Suprapubic skin (tissue), 4 donors: Measurements from ENCODE around the gene CCDC27. TPM values are rescaled to one million over a fixed set of nuclear protein-coding genes. Genes with fewer than 3 reads are reported as not detected.
"Not testable (repeated sequence)": the region's sequence is repeated elsewhere in the genome, so short reads cannot be mapped to it uniquely, and the experiment has no call there.

ENCODE experiments used
- DNase-seq, 2 donors: peaks; one replicate each; pipeline ENCODE4 v3.0.0-alpha.2; 2019; ENCODE audit warnings: low spot score in 2 of 2
- H3K27ac ChIP-seq: fragments of 200-600 bp; sonication (generic); one replicate; pipeline ENCODE4 v1.5.1; 2019
- H3K27me3 ChIP-seq: fragments of 200-600 bp; sonication (generic); one replicate; pipeline ENCODE4 v1.5.1; 2019
- H3K36me3 ChIP-seq: fragments of 200-600 bp; sonication (generic); one replicate; pipeline ENCODE4 v1.5.1; 2019
- H3K4me1 ChIP-seq: fragments of 200-600 bp; sonication (generic); one replicate; pipeline ENCODE4 v1.5.1; 2019
- H3K4me3 ChIP-seq: fragments of 200-600 bp; sonication (generic); one replicate; pipeline ENCODE4 v1.5.1; 2019; ENCODE audit warnings: mild to moderate bottlenecking
- H3K9me3 ChIP-seq: fragments of 200-600 bp; sonication (generic); one replicate; pipeline ENCODE4 v1.5.1; 2019
- EP300 ChIP-seq: sonication (generic); formaldehyde crosslinking; IDR thresholded peaks from one replicate; pipeline ENCODE4 v1.6.1; 2017; ENCODE audit warnings: antibody characterized with exemption
- POLR2A ChIP-seq, 2 donors: fragments of 450-650 bp; IDR thresholded peaks; one replicate each; pipeline ENCODE4 v1.6.1; 2017; ENCODE audit warnings: antibody characterized with exemption in 2 of 2, mild to moderate bottlenecking in 2 of 2, moderate library complexity in 2 of 2
- POLR2AphosphoS5 ChIP-seq, 3 donors: sonication (generic); formaldehyde crosslinking; IDR thresholded peaks; one replicate each; pipeline ENCODE4 v1.6.1; 2017; ENCODE audit warnings: antibody characterized with exemption in 3 of 3
- whole genome bisulfite sequencing: methylation state at CpG from one replicate; pipeline ENCODE4 v1.1.5; 2018; 5-methylcytosine and 5-hydroxymethylcytosine counted together
- total RNA-seq, 4 donors: library from RNA; depleted of rRNA; stranded (reverse); fragments of >200 nt; gene quantifications; one replicate each; pipeline ENCODE4 v1.1.0, GENCODE V29; 2016
- TF ChIP-seq, protein P1 (sequence below), 2 donors: fragments of 200-600 bp in 1 of 2; fragments of 450-650 bp in 1 of 2; sonication (generic) in 1 of 2; IDR thresholded peaks; one replicate each; pipeline ENCODE4 v1.5.1; 2016 to 2019; ENCODE audit warnings: antibody characterized with exemption in 2 of 2, mild to moderate bottlenecking in 1 of 2, moderate library complexity in 1 of 2

The CCDC27 gene
- total RNA-seq, 4 donors from 2014 or later = not detected

DNA sequence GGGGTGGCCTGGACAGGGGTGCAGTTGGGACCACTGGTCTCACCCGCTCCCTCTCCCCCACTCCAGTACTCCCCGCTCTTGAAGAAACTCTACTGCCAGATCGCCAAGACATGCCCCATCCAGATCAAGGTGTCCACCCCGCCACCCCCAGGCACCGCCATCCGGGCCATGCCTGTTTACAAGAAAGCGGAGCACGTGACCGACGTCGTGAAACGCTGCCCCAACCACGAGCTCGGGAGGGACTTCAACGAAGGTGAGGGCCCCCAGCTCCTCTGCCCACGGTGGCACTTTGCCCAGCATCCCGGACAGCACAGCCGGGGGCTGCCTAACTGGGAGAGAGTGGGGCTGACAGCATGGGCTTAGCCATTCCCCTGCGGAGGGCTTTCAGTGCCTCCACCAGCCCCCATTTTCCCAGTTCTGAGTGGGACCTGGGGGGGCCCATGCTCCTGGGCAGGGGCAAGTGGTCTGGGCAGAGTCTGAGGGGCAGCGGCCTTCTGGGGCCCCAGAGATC lies 30.2 kb upstream of the CCDC27 start:
- TF ChIP-seq, protein P1, sequence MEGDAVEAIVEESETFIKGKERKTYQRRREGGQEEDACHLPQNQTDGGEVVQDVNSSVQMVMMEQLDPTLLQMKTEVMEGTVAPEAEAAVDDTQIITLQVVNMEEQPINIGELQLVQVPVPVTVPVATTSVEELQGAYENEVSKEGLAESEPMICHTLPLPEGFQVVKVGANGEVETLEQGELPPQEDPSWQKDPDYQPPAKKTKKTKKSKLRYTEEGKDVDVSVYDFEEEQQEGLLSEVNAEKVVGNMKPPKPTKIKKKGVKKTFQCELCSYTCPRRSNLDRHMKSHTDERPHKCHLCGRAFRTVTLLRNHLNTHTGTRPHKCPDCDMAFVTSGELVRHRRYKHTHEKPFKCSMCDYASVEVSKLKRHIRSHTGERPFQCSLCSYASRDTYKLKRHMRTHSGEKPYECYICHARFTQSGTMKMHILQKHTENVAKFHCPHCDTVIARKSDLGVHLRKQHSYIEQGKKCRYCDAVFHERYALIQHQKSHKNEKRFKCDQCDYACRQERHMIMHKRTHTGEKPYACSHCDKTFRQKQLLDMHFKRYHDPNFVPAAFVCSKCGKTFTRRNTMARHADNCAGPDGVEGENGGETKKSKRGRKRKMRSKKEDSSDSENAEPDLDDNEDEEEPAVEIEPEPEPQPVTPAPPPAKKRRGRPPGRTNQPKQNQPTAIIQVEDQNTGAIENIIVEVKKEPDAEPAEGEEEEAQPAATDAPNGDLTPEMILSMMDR (IDR thresholded peaks at IDR 0.05) = no peak
- no peak for TF ChIP-seq POLR2A (IDR thresholded peaks at IDR 0.05)
- no peak for TF ChIP-seq POLR2AphosphoS5 (IDR thresholded peaks at IDR 0.05)
- TF ChIP-seq EP300 = no peak
- no peaks in the 10 kb centered on the region for H3K9me3 ChIP-seq
- H3K27me3 ChIP-seq = peaks cover 30% of the 10 kb centered on the region
- no peak overlapping the region for H3K27ac ChIP-seq
- WGBS = 70% methylated on average over 18 of the region's 20 CpGs
- H3K4me1 ChIP-seq = peaks cover 16% of the 10 kb centered on the region
- DNase-seq = no peak
- H3K4me3 ChIP-seq = no peak overlapping the region
- H3K36me3 ChIP-seq = no peaks in the 10 kb centered on the region

DNA sequence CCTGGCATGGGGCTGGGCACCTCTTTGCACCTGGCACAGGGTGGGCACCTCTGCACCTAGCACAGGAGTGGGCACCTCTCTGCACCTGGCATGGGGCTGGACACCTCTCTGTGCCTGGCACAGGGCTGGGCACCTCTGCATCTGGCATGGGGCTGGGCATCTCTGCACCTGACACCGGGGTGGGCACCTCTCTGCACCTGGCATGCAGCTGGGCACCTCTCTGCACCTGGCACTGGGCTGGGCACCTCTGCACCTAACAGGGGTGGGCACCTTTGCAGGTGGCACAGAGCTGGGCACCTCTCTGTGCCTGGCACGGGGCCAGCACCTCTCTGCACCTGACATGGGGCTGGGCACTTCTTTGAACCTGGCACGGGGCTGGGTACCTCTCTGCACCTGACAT lies 29.4 kb upstream of the CCDC27 start:
- H3K4me1 ChIP-seq = peaks cover 11% of the 10 kb centered on the region
- peaks cover 30% of the 10 kb centered on the region for H3K27me3 ChIP-seq
- 20% methylated on average over 1 of the region's 3 CpGs for WGBS
- no peaks in the 10 kb centered on the region for H3K9me3 ChIP-seq
- H3K4me3 ChIP-seq = no peak overlapping the region
- H3K36me3 ChIP-seq = no peaks in the 10 kb centered on the region
- no peak overlapping the region for H3K27ac ChIP-seq
- no peak for DNase-seq
- TF ChIP-seq, protein P1 (IDR thresholded peaks at IDR 0.05) = no peak

DNA sequence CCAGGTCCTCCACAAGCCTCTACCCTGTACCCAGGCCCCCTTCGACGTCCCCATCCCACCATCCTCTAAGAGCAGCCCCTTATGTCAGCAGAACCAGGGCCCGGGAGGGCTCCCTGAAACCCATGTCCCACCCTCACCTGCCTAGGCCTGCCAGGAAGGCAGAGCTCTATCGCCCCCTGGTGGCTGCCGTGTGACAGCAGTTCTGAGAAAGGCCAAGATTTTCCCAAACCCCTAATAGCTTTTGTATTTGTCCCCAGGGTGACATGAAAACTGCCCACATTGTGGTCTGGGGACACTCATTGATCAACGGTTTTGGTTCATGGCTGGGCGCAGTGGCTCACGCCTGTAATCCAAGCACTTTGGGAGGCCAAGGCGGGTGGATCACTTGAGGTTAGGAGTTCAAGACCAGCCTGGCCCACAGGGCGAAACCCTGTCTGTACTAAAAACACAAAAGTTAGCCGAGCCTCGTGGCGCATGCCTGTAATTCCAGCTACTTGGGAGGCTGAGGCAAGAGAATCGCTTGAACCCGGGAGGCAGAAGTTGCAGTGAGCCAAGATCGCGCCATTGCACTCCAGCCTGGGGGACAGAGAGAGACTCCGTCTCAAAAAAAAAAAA lies 27.7 kb upstream of the CCDC27 start:
- TF ChIP-seq, protein P1 (IDR thresholded peaks at IDR 0.05) = peak; percentile 62 to 93
- H3K9me3 ChIP-seq, H3K36me3 ChIP-seq, DNase-seq, H3K4me1 ChIP-seq, H3K4me3 ChIP-seq, H3K27ac ChIP-seq: not testable (repeated sequence)
- peaks cover 30% of the 10 kb centered on the region for H3K27me3 ChIP-seq
- 37% methylated on average over 18 of the region's 18 CpGs for WGBS

DNA sequence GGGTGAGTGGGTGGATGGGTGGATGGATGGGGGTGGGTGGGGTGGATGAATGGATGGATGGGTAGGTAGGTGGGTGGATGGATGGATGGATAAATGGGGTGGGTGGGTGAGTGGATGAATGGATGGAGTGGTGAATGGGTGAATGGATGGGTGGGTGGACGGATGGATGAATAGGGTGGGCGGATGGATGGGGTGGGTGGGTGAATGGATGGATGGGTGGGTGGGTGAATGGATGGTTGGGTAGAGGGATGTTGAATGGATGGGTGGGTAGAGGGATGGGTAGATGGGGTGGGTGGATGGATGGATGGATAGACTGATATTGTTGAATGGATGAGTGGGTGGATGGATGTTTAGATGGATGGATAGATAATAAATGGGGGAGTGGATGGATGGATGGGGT lies 26.9 kb upstream of the CCDC27 start:
- Histone ChIP-seq H3K36me3 (peaks cover 2% of the 10 kb centered on the region), H3K4me3 (no peak overlapping the region), H3K27me3 (peaks cover 32% of the 10 kb centered on the region), H3K27ac (no peak overlapping the region), H3K4me1 (no peaks in the 10 kb centered on the region), H3K9me3 (no peaks in the 10 kb centered on the region)
- no peak for DNase-seq
- TF ChIP-seq, protein P1 (IDR thresholded peaks at IDR 0.05) = no peak
- no peak for TF ChIP-seq POLR2AphosphoS5 (IDR thresholded peaks at IDR 0.05)
- no peak for TF ChIP-seq EP300
- TF ChIP-seq POLR2A (IDR thresholded peaks at IDR 0.05) = no peak
- 90% methylated on average over 2 of the region's 2 CpGs for WGBS

DNA sequence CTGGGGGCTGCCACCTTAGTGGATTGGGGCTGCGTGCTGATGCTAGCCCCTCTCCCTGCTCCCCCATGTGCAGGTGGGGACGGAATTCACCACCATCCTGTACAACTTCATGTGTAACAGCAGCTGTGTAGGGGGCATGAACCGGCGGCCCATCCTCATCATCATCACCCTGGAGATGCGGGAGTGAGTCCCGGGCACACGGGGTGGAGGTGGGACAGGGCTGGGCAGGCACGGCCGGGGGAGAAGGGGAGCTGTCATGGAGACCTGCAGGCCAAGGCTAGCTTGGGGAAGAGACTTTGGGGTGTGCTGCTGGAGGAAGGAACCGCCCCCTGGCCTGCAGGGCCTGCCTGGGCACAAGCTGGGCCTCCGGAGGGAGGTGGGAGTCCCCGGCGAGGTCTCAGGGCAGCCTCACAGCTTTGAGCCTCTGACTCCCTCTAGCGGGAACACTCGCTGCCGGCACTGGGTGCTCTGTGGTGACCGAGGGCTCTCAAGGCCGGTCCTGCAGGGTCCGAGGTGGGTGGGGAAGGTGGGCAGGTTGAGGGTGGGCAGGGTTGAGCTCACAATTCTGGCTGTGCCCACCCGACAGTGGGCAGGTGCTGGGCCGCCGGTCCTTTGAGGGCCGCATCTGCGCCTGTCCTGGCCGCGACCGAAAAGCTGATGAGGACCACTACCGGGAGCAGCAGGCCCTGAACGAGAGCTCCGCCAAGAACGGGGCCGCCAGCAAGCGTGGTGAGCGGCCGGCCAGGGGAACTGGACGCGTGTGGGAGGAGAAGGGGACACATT lies 25.0 kb upstream of the CCDC27 start:
- Histone ChIP-seq H3K36me3 (peaks cover 2% of the 10 kb centered on the region), H3K9me3 (no peaks in the 10 kb centered on the region)

More for the DNA sequence above, 25.0 kb upstream of the CCDC27 start:
- Histone ChIP-seq H3K27me3 (peaks cover 32% of the 10 kb centered on the region), H3K4me1 (peaks cover 9% of the 10 kb centered on the region), H3K27ac (no peak overlapping the region), H3K4me3 (no peak overlapping the region)
- TF ChIP-seq EP300 = no peak
- no peak for TF ChIP-seq POLR2AphosphoS5 (IDR thresholded peaks at IDR 0.05)
- TF ChIP-seq, protein P1 (IDR thresholded peaks at IDR 0.05) = no peak
- TF ChIP-seq POLR2A (IDR thresholded peaks at IDR 0.05) = no peak
- 79% methylated on average over 13 of the region's 37 CpGs for WGBS
- no peak for DNase-seq
